HG02981 (cell line): ENCODE results near the gene INCENP.

Source experiments
- ATAC-seq: cut with Tn5 transposase; IDR thresholded peaks from one replicate; pipeline ENCODE4 v1.9.1; 2021; ENCODE audit warnings: mild to moderate bottlenecking, moderate library complexity; ENCODE audit not compliant: unreplicated experiment

Gene INCENP

GRCh38 chr11:62124186-62125113 lies 639 bp downstream of the INCENP start:
- ATAC-seq = peak; percentile 27

GRCh38 chr11:62125316-62125715 lies 1.5 kb downstream of the INCENP start:
- no peak for ATAC-seq

GRCh38 chr11:62125881-62126280 lies 2.1 kb downstream of the INCENP start:
- ATAC-seq = no peak

GRCh38 chr11:62127426-62127825 lies 3.6 kb downstream of the INCENP start:
- no peak for ATAC-seq

- ATAC-seq = no peak
Observed at GRCh38 chr11:62127941-62128770, 4.3 kb downstream of the INCENP start.

- no peak for ATAC-seq
Observed at GRCh38 chr11:62128835-62129234, 5.0 kb downstream of the INCENP start.

- no peak for ATAC-seq
Observed at GRCh38 chr11:62129590-62130282, 5.9 kb downstream of the INCENP start.

GRCh38 chr11:62130283-62131169 lies 6.7 kb downstream of the INCENP start:
- ATAC-seq = no peak

GRCh38 chr11:62131170-62131464 lies 7.3 kb downstream of the INCENP start:
- no peak for ATAC-seq

- ATAC-seq = no peak
Observed at GRCh38 chr11:62132191-62132590, 8.4 kb downstream of the INCENP start.

- ATAC-seq = no peak
Observed at GRCh38 chr11:62132689-62133293, 9.0 kb downstream of the INCENP start.

- no peak for ATAC-seq
Observed at GRCh38 chr11:62133328-62134065, 9.7 kb downstream of the INCENP start.

GRCh38 chr11:62137276-62137861 lies 13.6 kb downstream of the INCENP start:
- no peak for ATAC-seq

GRCh38 chr11:62137881-62138629 lies 14.2 kb downstream of the INCENP start:
- ATAC-seq = no peak

- ATAC-seq = no peak
Observed at GRCh38 chr11:62138630-62139425, 15.0 kb downstream of the INCENP start.

- ATAC-seq = no peak
Observed at GRCh38 chr11:62139526-62140303, 15.9 kb downstream of the INCENP start.
